ENCODE data around the gene MSX2. TPM values are rescaled to one million over a fixed set of nuclear protein-coding genes. Genes with fewer than 3 reads are reported as not detected.

The MSX2 gene
- total RNA-seq, 1 experiment from 2014 or later: 8.5 TPM

DNA sequence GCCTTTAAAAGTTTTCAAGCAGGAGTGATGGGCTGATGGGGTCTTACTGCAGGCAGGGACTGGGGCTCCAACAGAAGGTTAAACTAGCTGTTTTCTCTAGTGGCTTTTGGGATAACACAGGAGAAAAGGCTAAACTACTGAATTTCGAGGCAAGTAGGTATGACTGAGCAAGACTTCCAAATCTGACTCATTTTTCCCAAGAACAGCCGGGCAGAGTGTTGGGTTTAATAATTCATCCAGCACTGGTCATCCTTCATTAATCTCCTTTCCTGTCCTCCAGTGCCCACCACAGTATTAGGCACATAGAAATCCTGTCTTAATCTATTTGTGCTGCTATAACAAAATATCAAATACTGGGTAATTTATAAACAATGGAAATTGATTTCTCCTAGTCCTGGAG, 20.5 kb downstream of the MSX2 start:
- intact Hi-C loops (cut with micrococcal nuclease; ENCODE audit: unreplicated experiment) (no loop called here), in situ Hi-C loops (cut with HindIII; ENCODE audit: low pct_unique_long_range_greater_than_20kb, low sequenced_read_pairs) (no loop called here)
- no peaks in the 10 kb centered on the region for H3K9me3 ChIP-seq (ENCODE audit: control insufficient read depth, insufficient read depth, low read depth, low read length)
- ATAC-seq (no peak), DNase-seq (ENCODE audit: low read depth, low spot score) (no peak)
- H3K27me3 ChIP-seq (ENCODE audit: control insufficient read depth, insufficient read depth, low read length): peaks cover 31% of the 10 kb centered on the region
- no peaks in the 10 kb centered on the region for H3K4me1 ChIP-seq (ENCODE audit: control insufficient read depth, insufficient read depth, low read length)
- ChIA-PET CTCF (no interaction called here), POLR2A (no interaction called here)
- no peak overlapping the region for H3K4me3 ChIP-seq (ENCODE audit: low read depth in 2 of 2, low read length in 2 of 2)
- H3K27ac ChIP-seq (ENCODE audit: low read length): no peak overlapping the region
- TF ChIP-seq, protein P1, sequence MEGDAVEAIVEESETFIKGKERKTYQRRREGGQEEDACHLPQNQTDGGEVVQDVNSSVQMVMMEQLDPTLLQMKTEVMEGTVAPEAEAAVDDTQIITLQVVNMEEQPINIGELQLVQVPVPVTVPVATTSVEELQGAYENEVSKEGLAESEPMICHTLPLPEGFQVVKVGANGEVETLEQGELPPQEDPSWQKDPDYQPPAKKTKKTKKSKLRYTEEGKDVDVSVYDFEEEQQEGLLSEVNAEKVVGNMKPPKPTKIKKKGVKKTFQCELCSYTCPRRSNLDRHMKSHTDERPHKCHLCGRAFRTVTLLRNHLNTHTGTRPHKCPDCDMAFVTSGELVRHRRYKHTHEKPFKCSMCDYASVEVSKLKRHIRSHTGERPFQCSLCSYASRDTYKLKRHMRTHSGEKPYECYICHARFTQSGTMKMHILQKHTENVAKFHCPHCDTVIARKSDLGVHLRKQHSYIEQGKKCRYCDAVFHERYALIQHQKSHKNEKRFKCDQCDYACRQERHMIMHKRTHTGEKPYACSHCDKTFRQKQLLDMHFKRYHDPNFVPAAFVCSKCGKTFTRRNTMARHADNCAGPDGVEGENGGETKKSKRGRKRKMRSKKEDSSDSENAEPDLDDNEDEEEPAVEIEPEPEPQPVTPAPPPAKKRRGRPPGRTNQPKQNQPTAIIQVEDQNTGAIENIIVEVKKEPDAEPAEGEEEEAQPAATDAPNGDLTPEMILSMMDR (IDR thresholded peaks at IDR 0.05): no peak
- no peak for TF ChIP-seq SIN3A (IDR thresholded peaks at IDR 0.05; ENCODE audit: borderline replicate concordance, insufficient read depth, low read depth, low read length)
- TF ChIP-seq, protein P2, sequence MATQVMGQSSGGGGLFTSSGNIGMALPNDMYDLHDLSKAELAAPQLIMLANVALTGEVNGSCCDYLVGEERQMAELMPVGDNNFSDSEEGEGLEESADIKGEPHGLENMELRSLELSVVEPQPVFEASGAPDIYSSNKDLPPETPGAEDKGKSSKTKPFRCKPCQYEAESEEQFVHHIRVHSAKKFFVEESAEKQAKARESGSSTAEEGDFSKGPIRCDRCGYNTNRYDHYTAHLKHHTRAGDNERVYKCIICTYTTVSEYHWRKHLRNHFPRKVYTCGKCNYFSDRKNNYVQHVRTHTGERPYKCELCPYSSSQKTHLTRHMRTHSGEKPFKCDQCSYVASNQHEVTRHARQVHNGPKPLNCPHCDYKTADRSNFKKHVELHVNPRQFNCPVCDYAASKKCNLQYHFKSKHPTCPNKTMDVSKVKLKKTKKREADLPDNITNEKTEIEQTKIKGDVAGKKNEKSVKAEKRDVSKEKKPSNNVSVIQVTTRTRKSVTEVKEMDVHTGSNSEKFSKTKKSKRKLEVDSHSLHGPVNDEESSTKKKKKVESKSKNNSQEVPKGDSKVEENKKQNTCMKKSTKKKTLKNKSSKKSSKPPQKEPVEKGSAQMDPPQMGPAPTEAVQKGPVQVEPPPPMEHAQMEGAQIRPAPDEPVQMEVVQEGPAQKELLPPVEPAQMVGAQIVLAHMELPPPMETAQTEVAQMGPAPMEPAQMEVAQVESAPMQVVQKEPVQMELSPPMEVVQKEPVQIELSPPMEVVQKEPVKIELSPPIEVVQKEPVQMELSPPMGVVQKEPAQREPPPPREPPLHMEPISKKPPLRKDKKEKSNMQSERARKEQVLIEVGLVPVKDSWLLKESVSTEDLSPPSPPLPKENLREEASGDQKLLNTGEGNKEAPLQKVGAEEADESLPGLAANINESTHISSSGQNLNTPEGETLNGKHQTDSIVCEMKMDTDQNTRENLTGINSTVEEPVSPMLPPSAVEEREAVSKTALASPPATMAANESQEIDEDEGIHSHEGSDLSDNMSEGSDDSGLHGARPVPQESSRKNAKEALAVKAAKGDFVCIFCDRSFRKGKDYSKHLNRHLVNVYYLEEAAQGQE (IDR thresholded peaks at IDR 0.05; ENCODE audit: insufficient read depth in 1 of 2, low read depth in 2 of 2, low read length in 1 of 2): no peak
- no peak for TF ChIP-seq TCF7L2 (IDR thresholded peaks at IDR 0.05; ENCODE audit: low read depth, low read length)
- TF ChIP-seq POLR2AphosphoS5 (IDR thresholded peaks at IDR 0.05; ENCODE audit: low read depth, low read length): no peak
- BruUV-seq (replicated peaks): no TSS peak
- no peaks in the 10 kb centered on the region for H3K36me3 ChIP-seq (ENCODE audit: control insufficient read depth, insufficient read depth, low read length)

DNA sequence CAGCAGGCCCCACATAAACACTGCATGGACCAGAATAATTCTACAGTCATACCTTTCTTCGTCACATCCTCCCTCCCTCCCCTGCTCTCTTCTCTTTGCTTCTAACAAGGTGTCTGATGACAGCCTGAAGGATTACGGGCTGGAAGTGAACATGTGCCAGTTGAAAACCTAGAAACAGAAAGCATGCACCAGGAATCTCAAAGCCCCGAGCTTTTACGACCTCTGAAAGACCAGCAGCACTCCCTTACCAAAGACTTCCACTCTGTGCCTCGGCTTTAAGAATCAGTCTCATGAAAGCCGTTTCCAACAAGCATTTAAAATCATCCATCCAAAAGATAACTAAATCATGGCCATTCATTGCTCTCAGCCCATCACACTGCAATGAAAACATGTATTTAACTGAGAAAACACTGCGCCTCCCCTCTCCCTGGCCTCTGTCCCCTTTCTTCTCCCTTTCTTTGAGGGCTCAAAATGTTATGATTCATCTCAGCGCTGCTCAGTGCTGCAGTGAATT, 21.3 kb downstream of the MSX2 start:
- in situ Hi-C loops (cut with HindIII; ENCODE audit: low pct_unique_long_range_greater_than_20kb, low sequenced_read_pairs): no loop called here
- no peaks in the 10 kb centered on the region for H3K9me3 ChIP-seq (ENCODE audit: control insufficient read depth, insufficient read depth, low read depth, low read length)
- intact Hi-C loops (cut with micrococcal nuclease; ENCODE audit: unreplicated experiment): no loop called here
- H3K4me1 ChIP-seq (ENCODE audit: control insufficient read depth, insufficient read depth, low read length): no peaks in the 10 kb centered on the region
- no TSS peak for BruUV-seq (replicated peaks)
- CTCF ChIA-PET: no interaction called here
- H3K36me3 ChIP-seq (ENCODE audit: control insufficient read depth, insufficient read depth, low read length): no peaks in the 10 kb centered on the region
- POLR2A ChIA-PET: no interaction called here
- ATAC-seq: no peak
- no peak overlapping the region for H3K4me3 ChIP-seq (ENCODE audit: low read depth in 2 of 2, low read length in 2 of 2)
- peaks cover 35% of the 10 kb centered on the region for H3K27me3 ChIP-seq (ENCODE audit: control insufficient read depth, insufficient read depth, low read length)
- TF ChIP-seq SIN3A (IDR thresholded peaks at IDR 0.05; ENCODE audit: borderline replicate concordance, insufficient read depth, low read depth, low read length) (no peak), TCF7L2 (IDR thresholded peaks at IDR 0.05; ENCODE audit: low read depth, low read length) (no peak), POLR2AphosphoS5 (IDR thresholded peaks at IDR 0.05; ENCODE audit: low read depth, low read length) (no peak)
- TF ChIP-seq, protein P2 (IDR thresholded peaks at IDR 0.05; ENCODE audit: insufficient read depth in 1 of 2, low read depth in 2 of 2, low read length in 1 of 2): no peak
- DNase-seq (ENCODE audit: low read depth, low spot score): no peak
- no peak overlapping the region for H3K27ac ChIP-seq (ENCODE audit: low read length)
